ENCODE data around the gene MYLK3.

Gene MYLK3

DNA sequence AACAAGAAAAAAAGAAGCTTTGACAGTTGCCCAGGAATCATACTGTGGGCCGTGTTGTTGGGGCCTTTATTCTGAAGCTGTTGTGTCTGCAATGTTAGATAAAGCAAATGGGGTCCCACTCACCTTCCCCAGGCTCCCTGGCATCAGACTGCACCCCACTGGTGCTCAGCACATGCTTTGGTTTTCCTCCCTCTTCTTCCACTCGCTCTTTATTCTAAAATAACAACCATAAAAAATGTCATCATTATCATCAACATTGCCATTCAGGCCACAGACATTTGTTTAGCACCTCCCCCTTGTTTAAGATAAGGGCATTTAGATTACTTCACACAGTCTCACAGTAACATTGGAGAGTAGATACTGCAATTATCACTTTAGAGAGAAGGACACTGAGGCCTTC lies 8.2 kb downstream of the MYLK3 start:
- CTCF ChIA-PET, result interaction anchor here (3.9 kb wide), 1 partner anchor 13 kb away, joined by 12 read pairs; no protein-coding TSS in a partner anchor
- no peak for DNase-seq (ENCODE audit: extremely low spot score)
- POLR2A ChIA-PET, result interaction anchor here (0.5 kb wide), 1 partner anchor 62 kb away, joined by 3 read pairs; no protein-coding TSS in a partner anchor
- TF ChIP-seq, protein P1, sequence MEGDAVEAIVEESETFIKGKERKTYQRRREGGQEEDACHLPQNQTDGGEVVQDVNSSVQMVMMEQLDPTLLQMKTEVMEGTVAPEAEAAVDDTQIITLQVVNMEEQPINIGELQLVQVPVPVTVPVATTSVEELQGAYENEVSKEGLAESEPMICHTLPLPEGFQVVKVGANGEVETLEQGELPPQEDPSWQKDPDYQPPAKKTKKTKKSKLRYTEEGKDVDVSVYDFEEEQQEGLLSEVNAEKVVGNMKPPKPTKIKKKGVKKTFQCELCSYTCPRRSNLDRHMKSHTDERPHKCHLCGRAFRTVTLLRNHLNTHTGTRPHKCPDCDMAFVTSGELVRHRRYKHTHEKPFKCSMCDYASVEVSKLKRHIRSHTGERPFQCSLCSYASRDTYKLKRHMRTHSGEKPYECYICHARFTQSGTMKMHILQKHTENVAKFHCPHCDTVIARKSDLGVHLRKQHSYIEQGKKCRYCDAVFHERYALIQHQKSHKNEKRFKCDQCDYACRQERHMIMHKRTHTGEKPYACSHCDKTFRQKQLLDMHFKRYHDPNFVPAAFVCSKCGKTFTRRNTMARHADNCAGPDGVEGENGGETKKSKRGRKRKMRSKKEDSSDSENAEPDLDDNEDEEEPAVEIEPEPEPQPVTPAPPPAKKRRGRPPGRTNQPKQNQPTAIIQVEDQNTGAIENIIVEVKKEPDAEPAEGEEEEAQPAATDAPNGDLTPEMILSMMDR (IDR thresholded peaks at IDR 0.05; ENCODE audit: control extremely low read depth, extremely low read depth, low read depth, missing control alignments), result no peak

DNA sequence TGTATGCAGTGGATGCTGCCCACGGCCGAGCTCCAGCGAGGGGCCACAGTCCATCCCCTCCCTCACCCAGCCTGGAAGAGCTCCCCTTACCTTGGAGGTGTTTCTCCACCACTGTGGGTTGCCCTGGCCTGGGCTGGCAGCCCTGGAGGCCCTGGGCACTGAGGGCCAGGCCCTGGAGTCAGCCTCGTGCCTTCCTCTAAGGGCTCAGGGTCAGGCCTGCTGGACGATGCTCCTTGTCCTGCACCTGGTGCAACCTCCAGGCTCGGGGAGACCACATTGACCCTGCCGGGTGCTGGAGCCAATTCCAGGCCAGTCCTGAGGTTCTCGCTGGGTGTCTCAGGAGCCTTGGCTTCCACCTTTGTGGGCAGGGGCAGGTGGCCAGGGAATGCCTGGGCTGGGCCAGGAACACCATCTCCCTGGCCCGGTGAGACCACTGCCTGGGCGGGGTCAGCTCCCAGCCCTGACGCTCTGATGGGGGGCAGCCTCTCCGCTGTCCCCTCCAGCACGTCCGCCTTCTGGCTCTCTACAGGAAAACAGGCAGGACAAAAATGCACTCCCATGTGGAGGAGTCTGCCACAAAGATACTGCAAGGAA lies 10.4 kb downstream of the MYLK3 start:
- ChIA-PET POLR2A (no interaction called here), CTCF (interaction anchor here (1.0 kb wide), 2 partner anchors 9 kb away, joined by 3 read pairs; no protein-coding TSS in a partner anchor)
- DNase-seq (ENCODE audit: extremely low spot score), result no peak
- TF ChIP-seq, protein P1 (IDR thresholded peaks at IDR 0.05; ENCODE audit: control extremely low read depth, extremely low read depth, low read depth, missing control alignments), result no peak

DNA sequence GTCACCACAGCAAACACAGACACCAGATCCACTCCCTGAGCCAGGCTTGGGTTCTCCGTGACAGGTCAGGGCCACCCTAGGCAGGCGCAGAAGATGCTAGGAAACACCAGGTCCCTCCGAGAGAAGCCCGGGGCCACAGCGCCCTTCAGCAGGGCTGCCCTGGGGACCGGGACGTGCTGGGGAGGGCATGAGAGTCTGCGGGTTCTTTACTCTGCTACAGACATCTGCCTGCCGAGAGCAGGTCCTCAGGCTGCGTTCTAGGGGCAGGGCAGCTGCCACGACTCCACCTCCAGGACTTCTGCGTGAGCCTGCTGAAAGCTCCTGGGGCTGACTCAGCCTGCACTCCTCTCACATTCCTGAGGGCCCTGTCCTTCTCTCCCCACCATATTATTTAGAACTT lies 11.4 kb downstream of the MYLK3 start:
- TF ChIP-seq, protein P1 (IDR thresholded peaks at IDR 0.05; ENCODE audit: control extremely low read depth, extremely low read depth, low read depth, missing control alignments), result no peak
- ChIA-PET POLR2A (no interaction called here), CTCF (interaction anchor here (1.0 kb wide), 2 partner anchors 8 to 10 kb away, joined by 3 read pairs; no protein-coding TSS in a partner anchor)
- no peak for DNase-seq (ENCODE audit: extremely low spot score)

DNA sequence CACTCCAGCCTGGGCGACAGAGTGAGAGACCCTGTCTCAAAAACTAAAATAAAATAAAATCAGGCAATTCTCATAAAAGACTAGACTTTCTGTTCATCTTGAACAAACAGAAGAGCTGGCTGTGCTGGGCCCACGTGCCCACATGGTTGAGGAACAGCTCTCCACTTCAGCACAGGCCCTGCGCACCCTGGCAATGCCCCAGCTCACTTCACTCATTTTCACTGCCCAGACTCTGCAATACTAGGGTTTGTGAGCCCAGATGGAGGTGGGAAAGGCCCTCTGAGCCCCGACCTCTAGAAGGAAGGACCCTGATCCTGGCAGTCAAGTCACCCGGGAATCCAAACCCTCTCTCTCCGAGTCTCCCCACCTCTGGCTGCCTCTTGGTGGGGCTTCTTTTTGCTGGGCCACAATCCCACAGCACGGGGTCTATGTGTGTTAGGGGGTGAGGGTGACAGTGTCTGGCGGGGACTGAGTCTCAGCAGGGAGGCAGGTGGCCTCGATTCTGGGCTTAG lies 14.8 kb downstream of the MYLK3 start:
- DNase-seq (ENCODE audit: extremely low spot score), result no peak
- POLR2A ChIA-PET, result interaction anchor here (0.6 kb wide), 1 partner anchor 11 kb away, joined by 3 read pairs; no protein-coding TSS in a partner anchor
- TF ChIP-seq, protein P1 (IDR thresholded peaks at IDR 0.05; ENCODE audit: control extremely low read depth, extremely low read depth, low read depth, missing control alignments), result no peak
- CTCF ChIA-PET, result interaction anchor here (1.5 to 1.6 kb wide), 2 partner anchors 9 to 10 kb away, joined by 4 to 5 read pairs; no protein-coding TSS in a partner anchor

DNA sequence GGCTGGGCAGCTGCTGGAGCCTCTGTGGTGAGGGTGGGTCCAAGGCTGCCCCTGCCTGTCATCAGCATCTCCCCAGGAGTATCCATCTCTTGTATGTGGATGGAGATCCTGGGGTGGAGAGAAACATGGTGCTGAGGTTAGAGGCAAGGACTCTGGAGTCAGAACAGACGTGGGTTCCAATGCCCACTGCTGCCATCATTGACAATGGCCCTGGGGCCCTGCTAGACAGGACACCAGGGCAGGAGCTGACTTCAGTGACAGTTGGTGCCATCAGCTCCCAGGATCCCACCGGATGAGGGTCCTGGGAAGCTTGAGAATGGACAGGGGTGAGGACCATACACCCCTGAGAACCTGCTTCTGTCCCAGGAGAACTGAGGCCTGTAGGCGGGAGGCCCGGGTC lies 15.6 kb downstream of the MYLK3 start:
- TF ChIP-seq, protein P1 (IDR thresholded peaks at IDR 0.05; ENCODE audit: control extremely low read depth, extremely low read depth, low read depth, missing control alignments), result no peak
- DNase-seq (ENCODE audit: extremely low spot score), result no peak
- POLR2A ChIA-PET, result no interaction called here
- CTCF ChIA-PET, result interaction anchor here (1.5 to 1.6 kb wide), 2 partner anchors 8 to 11 kb away, joined by 4 to 5 read pairs; no protein-coding TSS in a partner anchor

DNA sequence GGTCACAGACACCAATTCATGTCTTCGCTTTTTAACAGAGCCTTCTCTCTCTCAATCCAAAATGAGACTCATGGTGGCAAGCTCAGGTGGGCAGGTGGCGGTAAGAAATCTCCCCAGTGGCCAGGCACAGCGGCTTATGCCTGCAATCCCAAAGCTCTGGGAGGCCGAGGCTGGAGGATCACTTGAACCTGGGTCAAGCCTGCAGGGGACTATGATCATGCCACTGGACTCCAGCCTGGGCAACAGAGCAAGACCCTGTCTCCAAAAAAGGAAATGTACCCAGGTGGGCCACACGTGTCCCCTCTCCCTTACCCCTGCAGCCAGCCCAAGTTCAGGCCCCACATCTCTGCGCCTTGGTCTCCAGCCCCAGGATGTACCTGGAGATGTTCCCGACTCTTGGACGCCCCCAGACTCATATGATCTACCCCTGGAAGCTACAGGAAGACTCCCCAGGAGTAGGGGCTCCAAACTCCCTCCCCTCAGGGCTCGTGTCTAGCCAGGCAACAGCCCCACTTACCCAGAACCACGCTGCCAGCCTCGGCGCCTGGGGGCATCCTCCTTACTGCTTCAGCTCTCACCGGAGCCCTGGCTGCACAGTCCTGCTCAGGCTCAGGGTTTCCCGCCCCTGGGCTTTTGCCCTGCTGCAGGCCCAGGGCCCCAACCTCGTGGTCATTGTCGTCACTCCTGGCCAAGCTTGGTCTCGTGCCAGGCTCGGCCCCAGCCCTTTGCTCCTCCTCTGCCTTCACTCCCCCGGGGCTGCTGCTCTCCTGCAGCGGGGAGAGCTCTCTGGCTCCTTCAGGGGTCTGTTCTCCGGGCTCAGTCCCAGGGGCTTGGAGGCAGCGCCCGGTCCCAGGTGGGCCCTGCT lies 16.2 kb downstream of the MYLK3 start:
- CTCF ChIA-PET, result interaction anchor here (1.2 to 1.6 kb wide), 3 partner anchors 8 to 58 kb away, joined by 4 to 5 read pairs (median 4); no protein-coding TSS in a partner anchor
- TF ChIP-seq, protein P1 (IDR thresholded peaks at IDR 0.05; ENCODE audit: control extremely low read depth, extremely low read depth, low read depth, missing control alignments), result no peak
- POLR2A ChIA-PET, result no interaction called here
- no peak for DNase-seq (ENCODE audit: extremely low spot score)
